PC-3 (cell line): ENCODE results near the gene NSDHL.

Experiments used
- CTCF ChIP-seq: fragments of 300-600 bp; sonication (generic); conservative IDR thresholded peaks from 2 replicates; pipeline ENCODE4 v1.5.1; 2017; ENCODE audit warnings: antibody characterized with exemption, low read depth, mild to moderate bottlenecking, low read length
- EZH2phosphoT487 ChIP-seq: fragments of 300-600 bp; sonication (generic); IDR thresholded peaks from 2 replicates; pipeline ENCODE4 v1.6.1; 2018; ENCODE audit warnings: mild to moderate bottlenecking, antibody characterized with exemption, low read length, borderline replicate concordance

GRCh38 chrX:152873361-152873760, 42.5 kb downstream of the NSDHL start:
- TF ChIP-seq CTCF (no peak), EZH2phosphoT487 (no peak)
